Measurements from ENCODE around the gene SPATA31C2.
"Not testable (repeated sequence)": the region's sequence is repeated elsewhere in the genome, so short reads cannot be mapped to it uniquely, and the experiment has no call there.

Gene SPATA31C2

DNA sequence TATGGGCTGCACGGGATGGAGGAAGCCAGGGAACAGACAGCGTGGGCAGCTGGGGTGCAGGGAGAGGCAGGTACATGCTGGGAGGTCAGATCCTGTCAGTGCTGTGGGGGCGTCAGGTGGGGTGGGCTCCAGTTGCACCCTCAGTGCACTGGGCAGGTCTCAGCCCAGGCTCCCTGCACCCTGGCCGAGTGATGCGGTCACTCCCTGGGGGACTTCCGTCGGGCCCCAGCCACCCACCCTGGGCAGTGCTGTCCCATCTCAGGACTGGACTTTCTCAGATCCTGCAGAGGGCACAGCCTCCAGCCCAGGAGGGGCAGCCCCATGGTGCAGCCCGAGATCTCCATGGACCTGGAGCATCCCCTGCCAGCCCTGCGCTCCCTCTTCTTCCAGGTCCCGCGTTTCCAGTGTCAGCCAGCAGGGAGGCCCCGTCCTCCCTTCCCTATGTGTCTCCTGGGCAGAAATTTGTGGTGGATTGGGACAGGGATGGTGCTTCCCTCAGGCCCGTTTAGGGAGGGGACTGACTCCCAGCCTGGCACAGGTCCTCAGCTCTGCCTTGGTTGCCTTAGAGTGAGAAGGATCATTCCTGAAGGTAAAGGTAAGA, 10.5 kb downstream of the SPATA31C2 start:
- not testable (repeated sequence) for DNase-seq (ENCODE audit: low read depth in 1 of 2, low spot score in 1 of 2)

DNA sequence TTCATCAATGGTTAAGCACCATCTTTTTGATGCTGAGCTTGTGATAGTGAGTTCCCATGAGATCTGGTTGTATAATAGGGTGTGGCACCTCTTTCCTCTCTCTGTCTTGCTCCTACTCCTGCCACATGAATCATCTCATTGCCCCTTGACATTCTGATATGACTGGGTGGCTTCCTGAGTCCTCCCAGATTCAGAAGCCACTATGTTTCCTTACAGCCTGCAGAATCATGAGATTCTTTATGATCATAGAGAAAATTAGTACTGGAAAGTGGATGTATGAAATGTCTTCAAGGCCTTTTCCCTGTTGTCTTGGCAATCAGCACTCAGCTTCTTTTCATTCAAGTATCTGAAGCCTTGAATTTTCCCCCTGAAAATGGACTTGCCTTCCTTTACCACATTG, 14.9 kb downstream of the SPATA31C2 start:
- DNase-seq (ENCODE audit: low read depth in 1 of 2, low spot score in 1 of 2), result not testable (repeated sequence)

DNA sequence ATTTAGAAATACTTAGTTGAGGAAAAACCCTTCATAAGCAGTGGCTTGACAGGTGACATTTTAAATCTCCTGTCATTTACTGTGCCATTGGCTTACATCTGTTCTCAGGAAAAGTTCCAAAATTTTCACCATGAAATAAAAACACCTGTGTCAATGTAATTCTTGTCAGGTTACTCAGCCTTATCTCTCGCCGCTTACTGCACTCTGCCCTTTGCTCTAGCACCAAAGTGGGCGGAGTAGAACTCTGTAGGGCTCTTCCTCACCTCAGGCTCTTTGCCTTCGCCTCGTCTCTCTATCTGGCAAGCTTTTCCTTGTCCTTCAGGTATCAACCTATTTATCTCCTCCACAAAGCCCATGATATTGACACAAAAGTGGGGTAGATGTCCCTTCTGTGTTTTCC, 20.2 kb downstream of the SPATA31C2 start:
- not testable (repeated sequence) for DNase-seq (ENCODE audit: low read depth in 1 of 2, low spot score in 1 of 2)

DNA sequence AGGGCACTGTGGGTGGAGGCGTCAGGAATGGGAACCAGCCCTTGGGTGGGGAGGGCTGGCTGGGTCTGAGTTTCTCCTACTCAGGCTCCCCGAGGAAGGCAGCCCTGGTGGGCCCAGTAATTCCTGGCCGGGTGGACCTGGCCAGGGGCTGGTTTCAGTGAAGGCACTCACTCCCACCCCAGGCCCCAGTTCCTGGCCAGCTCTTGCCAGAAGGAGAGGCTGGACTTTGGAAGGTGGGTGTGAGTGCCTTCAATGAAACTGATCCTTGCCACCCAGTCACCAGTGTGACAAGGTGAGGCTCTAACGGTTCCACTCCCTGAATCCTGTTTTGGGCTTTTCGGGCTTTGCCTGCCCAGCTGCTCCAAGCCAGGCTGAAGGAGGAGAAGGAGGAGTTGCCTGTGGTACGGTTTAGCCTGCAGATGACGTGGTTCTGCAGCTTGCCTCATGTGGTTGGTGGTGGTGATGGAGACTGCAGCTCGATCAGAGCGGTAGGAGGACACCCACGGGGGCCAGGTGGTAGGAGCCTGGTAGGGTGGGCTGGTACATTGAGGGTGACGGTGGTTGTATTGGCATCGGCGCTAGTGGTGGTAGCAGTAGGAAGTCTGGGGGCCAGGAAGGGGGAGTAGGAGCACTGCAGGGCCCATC, 23.2 kb downstream of the SPATA31C2 start:
- DNase-seq (ENCODE audit: low read depth in 1 of 2, low spot score in 1 of 2), result not testable (repeated sequence)

DNA sequence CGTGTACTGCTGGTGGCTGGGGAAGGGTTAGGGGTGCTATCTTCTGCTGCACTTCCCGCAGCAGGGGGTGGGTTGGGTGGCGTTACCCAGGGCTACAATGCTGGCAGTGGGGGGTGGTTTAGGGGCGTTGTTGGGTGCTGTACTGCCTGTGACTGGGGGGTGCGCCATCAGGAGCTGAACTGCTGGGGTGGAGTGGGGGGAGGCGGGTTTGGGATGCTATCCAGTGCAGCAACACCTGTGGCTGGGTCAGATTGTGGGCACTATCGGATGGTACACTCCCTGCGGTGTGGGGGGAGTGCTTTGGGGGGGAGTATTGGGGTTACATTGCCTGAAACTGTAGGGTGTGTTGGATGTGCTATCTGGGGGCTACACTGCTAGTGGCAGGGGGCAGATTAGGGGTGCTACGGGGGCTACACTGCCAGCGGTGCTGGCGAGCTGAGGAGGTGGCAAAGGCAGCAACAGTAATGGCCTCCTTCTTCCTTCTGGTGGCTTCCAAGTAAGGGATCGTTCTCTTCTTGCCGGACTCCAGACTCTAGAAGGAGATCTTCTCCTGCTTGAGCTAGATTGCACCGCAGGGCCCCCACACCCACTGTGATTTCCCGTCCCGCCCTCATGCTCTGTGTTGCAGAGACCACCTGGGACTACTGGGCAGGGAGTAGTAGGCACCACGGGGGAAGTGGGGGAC, 23.9 kb downstream of the SPATA31C2 start:
- not testable (repeated sequence) for DNase-seq (ENCODE audit: low read depth in 1 of 2, low spot score in 1 of 2)

DNA sequence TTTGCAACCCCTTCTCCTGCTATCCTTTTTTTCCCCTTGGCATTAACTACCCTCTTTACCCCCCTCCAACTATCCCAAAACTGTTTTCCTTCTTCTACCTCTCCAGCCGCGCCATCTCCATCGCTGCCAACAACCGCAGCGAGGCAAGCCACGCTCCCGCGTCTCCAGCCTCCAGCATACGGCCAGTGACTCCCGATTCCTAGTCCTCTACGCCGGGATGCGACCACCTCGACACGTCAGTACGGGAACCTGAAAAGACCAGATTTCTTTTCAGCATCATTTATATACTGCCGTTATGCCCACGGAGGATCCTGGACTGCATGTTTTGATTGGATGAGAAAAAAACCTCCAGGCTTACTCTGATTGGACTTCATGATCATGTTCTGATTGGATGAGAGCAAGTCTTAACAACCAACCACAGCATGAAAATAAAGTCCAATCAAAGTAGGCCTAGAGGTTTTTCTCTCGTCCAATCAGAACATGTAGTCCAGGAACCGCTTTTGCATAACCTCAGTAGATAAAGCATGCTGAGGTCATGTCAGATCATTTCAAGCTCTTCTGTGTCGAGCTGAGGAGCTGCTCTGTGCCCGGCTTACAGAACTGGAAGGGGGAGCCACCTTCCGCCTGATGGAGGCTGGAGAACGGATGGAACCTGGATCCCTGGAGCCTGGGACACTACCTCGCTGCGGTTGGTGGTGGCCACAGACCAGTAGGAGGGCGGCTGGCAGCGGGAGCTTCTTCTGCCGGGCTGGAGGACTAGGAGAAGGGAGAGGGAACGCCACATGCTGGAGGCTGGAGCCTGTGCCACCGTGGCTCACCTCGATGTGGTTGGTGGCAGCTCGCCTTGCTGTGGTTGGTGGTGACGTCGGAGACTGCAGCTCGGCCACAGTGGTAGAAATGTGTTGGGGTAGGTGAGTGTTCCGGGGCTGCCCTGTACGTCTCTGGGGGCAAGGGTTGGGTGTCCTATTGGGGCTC, 24.8 kb downstream of the SPATA31C2 start:
- not testable (repeated sequence) for DNase-seq (ENCODE audit: low read depth in 1 of 2, low spot score in 1 of 2)

DNA sequence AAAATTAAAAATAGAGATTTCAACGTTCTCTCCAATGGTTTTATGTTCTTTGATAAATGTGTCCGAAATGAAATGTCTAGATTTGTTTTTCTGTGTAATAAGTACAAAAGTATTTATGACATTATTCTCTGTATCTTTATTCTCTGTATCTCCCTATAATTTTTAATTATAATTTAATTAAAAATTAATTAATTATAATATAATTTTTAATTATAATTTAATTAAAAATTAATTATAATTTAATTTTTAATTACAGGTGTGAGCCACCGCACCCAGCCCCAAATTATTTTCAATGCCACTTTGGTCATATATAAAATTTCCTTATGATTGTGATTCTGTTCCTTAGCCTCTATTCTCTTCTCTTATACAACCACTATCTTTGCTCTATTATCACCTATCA, 28.2 kb downstream of the SPATA31C2 start:
- DNase-seq (ENCODE audit: low read depth in 1 of 2, low spot score in 1 of 2), result no peak

DNA sequence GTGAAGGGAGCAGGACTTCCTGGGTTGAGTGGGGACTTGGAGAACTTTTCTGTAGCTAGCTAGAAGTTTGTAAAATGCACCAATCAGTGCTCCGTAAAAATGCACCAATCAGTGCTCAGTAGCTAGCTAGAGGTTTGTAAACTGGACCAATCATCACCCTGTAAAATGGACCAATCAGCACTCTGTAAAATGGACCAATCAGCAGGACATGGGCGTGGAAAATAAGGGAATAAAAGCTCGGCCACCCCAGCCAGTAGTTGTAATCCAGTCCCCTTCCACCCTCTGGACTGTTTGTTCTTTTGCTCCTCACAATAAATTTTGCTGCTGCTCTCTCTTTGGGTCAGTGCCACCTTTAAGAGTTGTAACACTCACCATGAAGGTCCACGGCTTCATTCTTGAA, 29.5 kb downstream of the SPATA31C2 start:
- no peak for DNase-seq (ENCODE audit: low read depth in 1 of 2, low spot score in 1 of 2)

DNA sequence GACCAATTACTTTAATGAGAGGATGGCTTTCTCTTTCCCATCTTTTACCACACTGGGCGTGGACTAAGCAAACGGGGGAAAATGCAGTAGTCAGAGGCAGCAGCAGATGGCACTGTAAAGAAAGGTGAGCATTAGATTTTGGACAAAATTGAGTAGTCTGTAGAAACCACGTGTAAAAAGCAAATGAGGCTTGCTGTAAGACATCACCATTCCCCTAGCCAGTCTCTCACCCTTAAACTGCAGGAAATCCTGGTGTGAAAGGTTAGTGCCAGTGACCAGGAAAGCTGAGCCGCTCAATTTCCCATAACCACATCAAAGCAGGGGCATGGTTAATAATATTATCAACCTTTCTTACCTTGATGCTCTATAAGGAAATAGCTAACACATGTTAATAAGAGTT, 31.8 kb downstream of the SPATA31C2 start:
- no peak for DNase-seq (ENCODE audit: low read depth in 1 of 2, low spot score in 1 of 2)

DNA sequence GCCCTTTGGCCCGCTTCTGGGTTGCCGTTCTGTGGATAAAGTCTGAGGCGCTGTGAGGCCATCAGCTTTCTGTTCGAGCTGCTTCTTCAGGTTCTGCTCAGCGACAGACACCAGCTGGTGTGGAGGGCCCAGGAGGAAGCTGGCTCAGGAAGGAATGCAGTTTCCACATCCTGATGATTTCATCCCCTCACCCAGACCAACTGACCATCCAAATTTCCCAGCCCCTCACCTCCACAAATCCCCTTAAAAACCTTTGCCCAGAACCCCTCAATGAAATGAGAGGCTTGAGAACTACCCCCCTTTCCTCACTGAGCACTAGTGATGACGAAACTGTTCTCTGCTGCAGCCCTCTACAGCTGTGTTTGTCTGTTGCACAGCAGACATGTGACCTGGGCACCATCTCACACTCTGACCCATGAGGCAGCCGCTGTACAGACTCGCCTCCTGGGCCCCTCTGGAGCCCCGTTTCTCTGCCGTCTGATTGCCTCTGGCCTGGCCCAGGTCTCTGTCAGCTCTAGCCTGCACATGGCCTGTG, 45.4 kb downstream of the SPATA31C2 start:
- no peak for DNase-seq (ENCODE audit: low read depth in 1 of 2, low spot score in 1 of 2)

DNA sequence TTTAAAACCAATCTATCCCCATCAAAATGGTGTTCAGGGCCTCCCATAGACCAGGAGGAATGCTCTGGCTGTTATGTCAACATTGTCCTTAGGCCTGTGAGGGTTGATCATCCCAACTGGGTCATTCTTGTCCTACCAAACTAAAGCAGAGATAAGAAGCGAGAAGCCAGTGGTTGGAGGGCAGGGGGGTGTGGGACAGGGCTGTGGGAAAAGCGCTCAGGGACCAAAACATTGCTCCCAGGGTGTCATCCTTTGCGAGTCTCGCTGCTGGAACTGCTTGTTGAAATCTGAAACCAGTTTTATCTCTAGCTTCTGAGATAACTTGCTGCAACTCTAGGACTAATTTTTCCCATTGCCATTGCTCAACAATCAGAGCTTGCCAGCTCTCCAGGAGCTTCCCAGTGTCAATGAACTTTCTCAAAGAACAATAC, 48.1 kb downstream of the SPATA31C2 start:
- no peak for DNase-seq (ENCODE audit: low read depth in 1 of 2, low spot score in 1 of 2)

DNA sequence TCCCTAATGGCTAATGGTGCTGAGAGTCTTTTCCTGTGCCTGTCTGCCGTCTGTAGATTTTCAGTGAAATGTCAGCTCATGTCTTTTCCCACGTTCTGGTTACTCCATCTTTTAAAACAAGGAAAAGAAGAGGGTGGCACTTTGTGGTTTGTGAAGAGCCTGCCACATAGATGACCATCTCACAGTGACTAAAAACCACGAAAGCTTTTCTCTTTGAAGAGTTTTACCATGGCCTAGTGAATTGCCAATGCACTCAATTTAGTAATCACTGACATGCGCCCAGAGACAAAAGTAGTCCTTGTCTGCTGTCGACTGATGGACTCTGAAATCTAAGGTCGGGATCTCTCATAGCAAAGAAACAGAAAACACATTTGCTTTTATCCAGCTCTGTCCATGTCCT, 50.4 kb downstream of the SPATA31C2 start:
- no peak for DNase-seq (ENCODE audit: low read depth in 1 of 2, low spot score in 1 of 2)

DNA sequence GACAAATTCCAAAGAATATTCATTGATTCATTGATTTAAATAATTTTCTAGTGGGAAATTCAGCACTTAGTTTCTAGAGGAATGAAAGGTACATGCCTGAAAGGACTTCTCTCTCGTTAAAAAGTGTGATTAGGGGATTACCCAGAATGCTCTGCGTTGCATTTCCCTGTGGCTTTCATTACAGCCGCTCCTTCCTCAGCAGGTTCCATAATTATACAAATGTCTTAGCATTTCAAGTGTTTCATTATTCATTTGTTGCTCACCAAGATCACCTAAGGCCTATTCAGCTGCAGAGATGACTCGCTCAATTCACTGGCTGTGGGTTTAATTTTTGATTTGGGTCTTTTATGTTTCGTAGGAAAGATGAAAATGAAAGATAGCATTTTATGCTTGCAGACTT, 52.8 kb downstream of the SPATA31C2 start:
- no peak for DNase-seq (ENCODE audit: low read depth in 1 of 2, low spot score in 1 of 2)

DNA sequence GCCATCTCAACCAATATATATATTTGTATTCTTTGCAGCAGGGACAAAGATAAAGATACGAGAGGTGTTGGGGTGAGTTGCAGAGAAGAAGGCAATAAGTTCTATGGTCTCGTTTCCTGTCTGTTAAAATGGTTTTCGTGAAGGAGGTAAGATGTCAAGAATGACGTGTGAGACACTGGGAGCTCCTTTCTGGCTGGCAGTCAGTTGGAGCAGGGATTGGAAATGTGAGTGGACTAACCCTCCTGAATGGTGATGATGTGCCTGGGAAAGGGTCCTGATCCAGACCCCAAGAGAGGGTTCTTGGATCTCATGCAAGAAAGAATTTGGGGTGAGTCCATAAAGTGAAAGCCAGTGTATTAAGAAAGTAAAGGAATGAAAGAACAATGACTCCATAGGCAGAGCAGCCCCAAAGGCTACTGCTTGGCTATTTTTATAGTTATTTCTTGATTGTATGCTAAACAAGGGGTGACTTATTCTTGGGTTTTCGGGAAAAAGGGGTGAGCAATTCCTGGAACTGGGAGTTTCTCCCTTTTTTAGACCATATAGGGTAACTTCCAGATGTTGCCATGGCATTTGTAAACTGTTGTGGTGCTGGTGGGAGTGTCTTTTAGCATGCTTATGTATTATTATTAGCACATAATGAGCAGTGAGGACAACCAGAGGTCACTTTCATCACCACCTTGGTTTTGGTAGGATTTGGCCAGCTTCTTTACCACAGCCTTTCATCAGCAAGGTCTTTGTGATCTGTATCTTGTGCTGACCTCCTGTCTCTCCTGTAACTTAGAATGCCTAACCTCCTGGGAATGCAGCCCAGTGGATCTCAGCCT, 53.7 kb downstream of the SPATA31C2 start:
- DNase-seq (ENCODE audit: low read depth in 1 of 2, low spot score in 1 of 2), result no peak

Measured in activated T-helper 1 cell treated with anti-CD3 and anti-CD28 coated beads, Interleukin-2, amount 50 U/mL, for 16 hours (primary cell).